ENCODE results near the gene LRPPRC. TPM values are rescaled to one million over a fixed set of nuclear protein-coding genes. Genes with fewer than 3 reads are reported as not detected.
A peak's percentile ranks its signal among the peaks of the same experiment; 100 is the strongest.

LRPPRC gene
- total RNA-seq, 3 donors from 2014 or later, result 92.7 to 107 (median 101) TPM

GRCh38 chr2:43946685-43947084 lies 49.1 kb downstream of the LRPPRC start:
- ATAC-seq (no peak), DNase-seq (no peak)
- Histone ChIP-seq H3K36me3 (ENCODE audit: low read depth) (peaks cover 13% of the 10 kb centered on the region), H3K4me3 (no peak overlapping the region), H3K4me1 (ENCODE audit: low read depth) (no peaks in the 10 kb centered on the region), H3K9me3 (no peaks in the 10 kb centered on the region)
- intact Hi-C loops (cut with DNase I, micrococcal nuclease), result no loop called here
- TF ChIP-seq, protein P1, sequence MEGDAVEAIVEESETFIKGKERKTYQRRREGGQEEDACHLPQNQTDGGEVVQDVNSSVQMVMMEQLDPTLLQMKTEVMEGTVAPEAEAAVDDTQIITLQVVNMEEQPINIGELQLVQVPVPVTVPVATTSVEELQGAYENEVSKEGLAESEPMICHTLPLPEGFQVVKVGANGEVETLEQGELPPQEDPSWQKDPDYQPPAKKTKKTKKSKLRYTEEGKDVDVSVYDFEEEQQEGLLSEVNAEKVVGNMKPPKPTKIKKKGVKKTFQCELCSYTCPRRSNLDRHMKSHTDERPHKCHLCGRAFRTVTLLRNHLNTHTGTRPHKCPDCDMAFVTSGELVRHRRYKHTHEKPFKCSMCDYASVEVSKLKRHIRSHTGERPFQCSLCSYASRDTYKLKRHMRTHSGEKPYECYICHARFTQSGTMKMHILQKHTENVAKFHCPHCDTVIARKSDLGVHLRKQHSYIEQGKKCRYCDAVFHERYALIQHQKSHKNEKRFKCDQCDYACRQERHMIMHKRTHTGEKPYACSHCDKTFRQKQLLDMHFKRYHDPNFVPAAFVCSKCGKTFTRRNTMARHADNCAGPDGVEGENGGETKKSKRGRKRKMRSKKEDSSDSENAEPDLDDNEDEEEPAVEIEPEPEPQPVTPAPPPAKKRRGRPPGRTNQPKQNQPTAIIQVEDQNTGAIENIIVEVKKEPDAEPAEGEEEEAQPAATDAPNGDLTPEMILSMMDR (IDR thresholded peaks at IDR 0.05), result no peak

DNA sequence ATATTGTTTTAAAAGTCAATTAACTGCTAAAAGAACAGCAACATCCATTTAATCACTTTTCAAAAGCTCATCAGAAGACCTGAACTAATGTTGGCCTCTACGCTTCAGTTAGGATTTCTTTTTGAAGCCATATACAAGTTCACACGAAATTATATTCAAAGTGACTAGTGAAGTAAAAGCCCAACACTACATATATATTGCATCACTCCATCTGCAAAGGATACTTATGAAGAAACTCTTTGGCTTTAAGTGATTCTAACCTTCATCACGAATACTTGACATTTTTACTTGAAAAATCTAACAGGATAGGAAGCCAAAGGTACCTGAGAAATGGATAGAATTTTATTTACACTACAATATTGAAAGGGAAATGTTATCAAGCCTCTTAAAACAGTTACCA lies 50.4 kb downstream of the LRPPRC start:
- H3K4me1 ChIP-seq (ENCODE audit: low read depth), result no peaks in the 10 kb centered on the region
- H3K4me3 ChIP-seq, result no peak overlapping the region
- intact Hi-C loops (cut with DNase I, micrococcal nuclease), result no loop called here
- H3K9me3 ChIP-seq, result no peaks in the 10 kb centered on the region
- no peak for ATAC-seq
- peaks cover 13% of the 10 kb centered on the region for H3K36me3 ChIP-seq (ENCODE audit: low read depth)
- TF ChIP-seq, protein P1 (IDR thresholded peaks at IDR 0.05), result no peak
- no peak for DNase-seq

DNA sequence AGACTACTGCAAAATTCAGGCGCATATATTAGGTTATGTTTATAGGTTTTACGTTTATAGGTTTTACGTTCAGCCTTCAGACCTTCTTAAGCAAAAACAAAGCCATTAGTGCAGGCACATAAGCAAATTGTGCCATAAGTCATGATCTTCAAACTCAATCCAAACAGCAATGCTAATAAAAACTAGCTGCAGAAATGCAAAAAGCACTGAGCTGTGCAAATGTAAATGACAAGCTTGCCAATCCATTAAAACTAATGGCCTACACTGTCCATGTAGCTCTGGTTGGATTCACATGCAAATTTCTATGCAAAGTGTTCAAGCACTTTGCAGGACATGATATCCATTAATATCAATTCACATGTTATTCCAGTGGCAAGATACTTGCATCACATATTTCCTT lies 50.9 kb downstream of the LRPPRC start:
- H3K36me3 ChIP-seq (ENCODE audit: low read depth), result peaks cover 13% of the 10 kb centered on the region
- no peak for ATAC-seq

DNA sequence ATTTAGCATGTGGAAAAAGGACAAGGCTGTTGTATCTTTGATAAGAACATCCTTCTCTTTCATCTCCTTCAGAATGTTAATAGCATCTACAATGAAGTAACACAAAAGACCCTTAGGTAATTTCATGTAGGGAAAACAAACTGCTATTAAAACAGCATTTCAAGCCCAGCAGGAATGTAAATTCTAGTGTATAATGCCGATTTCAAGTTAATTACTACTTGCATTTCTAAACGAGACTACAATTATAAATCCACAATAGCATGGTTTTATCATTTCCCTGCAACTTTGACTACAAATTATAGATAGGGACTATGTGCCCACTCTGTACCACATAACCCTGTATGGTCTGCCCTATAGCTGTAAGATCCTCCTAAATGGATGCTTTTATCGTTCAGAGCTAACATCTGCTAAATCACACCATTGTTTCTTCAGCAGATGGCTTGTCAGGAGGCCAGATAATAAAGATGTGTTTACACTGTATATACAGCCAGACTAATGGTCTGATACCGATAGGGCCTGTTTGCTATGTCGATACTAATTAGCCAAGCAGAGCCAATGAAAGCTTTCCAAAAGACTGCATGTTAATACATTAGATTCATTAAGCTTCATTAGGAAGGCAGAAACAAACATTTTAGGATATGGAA lies 51.9 kb downstream of the LRPPRC start:
- Histone ChIP-seq H3K4me3 (no peak overlapping the region), H3K9me3 (no peaks in the 10 kb centered on the region), H3K4me1 (ENCODE audit: low read depth) (no peaks in the 10 kb centered on the region), H3K36me3 (ENCODE audit: low read depth) (peaks cover 13% of the 10 kb centered on the region)
- DNase-seq, result no peak
- peak; percentile 48 for ATAC-seq
- intact Hi-C loops (cut with DNase I, micrococcal nuclease), result no loop called here
- TF ChIP-seq, protein P1 (IDR thresholded peaks at IDR 0.05), result no peak

More for the DNA sequence above, 50.9 kb downstream of the LRPPRC start:
- Histone ChIP-seq H3K9me3 (no peaks in the 10 kb centered on the region), H3K4me3 (no peak overlapping the region), H3K4me1 (ENCODE audit: low read depth) (no peaks in the 10 kb centered on the region)
- TF ChIP-seq, protein P1 (IDR thresholded peaks at IDR 0.05), result no peak
- no peak for DNase-seq
- intact Hi-C loops (cut with DNase I, micrococcal nuclease), result no loop called here

GRCh38 chr2:43943323-43943722 lies 52.5 kb downstream of the LRPPRC start:
- Histone ChIP-seq H3K36me3 (ENCODE audit: low read depth) (peaks cover 13% of the 10 kb centered on the region), H3K9me3 (no peaks in the 10 kb centered on the region)
- intact Hi-C loops (cut with DNase I, micrococcal nuclease), result no loop called here

More at GRCh38 chr2:43943323-43943722, 52.5 kb downstream of the LRPPRC start:
- Histone ChIP-seq H3K4me3 (no peak overlapping the region), H3K4me1 (ENCODE audit: low read depth) (no peaks in the 10 kb centered on the region)
- TF ChIP-seq, protein P1 (IDR thresholded peaks at IDR 0.05), result no peak
- DNase-seq (no peak), ATAC-seq (no peak)

Measured in mucosa of descending colon (tissue), 3 donors.